ENCODE data around the gene DGKH. TPM values are rescaled to one million over a fixed set of nuclear protein-coding genes. Genes with fewer than 3 reads are reported as not detected.
"Not testable (repeated sequence)": the region's sequence is repeated elsewhere in the genome, so short reads cannot be mapped to it uniquely, and the experiment has no call there.

The DGKH gene
- total RNA-seq, 4 donors from 2014 or later, result 18.6 to 32.5 (median 19.6) TPM

DNA sequence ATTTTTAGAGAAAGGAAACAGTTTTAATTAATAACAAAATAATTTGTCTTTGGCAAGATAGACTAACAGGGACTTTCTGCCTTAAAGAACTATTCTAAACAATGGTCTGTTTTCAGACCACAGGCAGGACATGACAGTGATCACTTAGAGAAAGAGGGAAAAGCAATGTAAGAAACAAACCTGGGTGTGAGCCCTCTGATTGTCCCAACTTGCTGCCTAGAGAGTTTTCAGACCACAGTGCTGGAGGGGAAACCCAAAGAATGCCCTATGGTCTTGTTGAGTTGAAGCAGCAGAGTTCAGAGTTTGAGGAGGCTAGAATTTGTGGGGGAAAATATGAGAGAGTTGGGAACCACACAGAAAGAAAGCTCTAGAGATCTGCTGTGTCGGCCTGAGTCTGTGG, 38.1 kb downstream of the DGKH start:
- H3K27ac ChIP-seq, result no peak overlapping the region
- no peaks in the 10 kb centered on the region for H3K4me1 ChIP-seq
- ATAC-seq, result no peak
- no peaks in the 10 kb centered on the region for H3K9me3 ChIP-seq
- H3K4me3 ChIP-seq, result no peak overlapping the region
- H3K27me3 ChIP-seq, result no peaks in the 10 kb centered on the region
- peaks cover 0 to 4% of the 10 kb centered on the region in 2 donors for H3K36me3 ChIP-seq
- no peak for TF ChIP-seq POLR2A (IDR thresholded peaks at IDR 0.05)
- no peak for TF ChIP-seq POLR2AphosphoS5 (IDR thresholded peaks at IDR 0.05)
- TF ChIP-seq, protein P1, sequence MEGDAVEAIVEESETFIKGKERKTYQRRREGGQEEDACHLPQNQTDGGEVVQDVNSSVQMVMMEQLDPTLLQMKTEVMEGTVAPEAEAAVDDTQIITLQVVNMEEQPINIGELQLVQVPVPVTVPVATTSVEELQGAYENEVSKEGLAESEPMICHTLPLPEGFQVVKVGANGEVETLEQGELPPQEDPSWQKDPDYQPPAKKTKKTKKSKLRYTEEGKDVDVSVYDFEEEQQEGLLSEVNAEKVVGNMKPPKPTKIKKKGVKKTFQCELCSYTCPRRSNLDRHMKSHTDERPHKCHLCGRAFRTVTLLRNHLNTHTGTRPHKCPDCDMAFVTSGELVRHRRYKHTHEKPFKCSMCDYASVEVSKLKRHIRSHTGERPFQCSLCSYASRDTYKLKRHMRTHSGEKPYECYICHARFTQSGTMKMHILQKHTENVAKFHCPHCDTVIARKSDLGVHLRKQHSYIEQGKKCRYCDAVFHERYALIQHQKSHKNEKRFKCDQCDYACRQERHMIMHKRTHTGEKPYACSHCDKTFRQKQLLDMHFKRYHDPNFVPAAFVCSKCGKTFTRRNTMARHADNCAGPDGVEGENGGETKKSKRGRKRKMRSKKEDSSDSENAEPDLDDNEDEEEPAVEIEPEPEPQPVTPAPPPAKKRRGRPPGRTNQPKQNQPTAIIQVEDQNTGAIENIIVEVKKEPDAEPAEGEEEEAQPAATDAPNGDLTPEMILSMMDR (IDR thresholded peaks at IDR 0.05), result no peak
- no peak for TF ChIP-seq EP300 (IDR thresholded peaks at IDR 0.05)
- 100% methylated on average over 1 of the region's 1 CpG; no CpG with 5 or more reads in 1 of the 2 donors for WGBS, 2 donors (ENCODE audit: low coverage in 1 of 2)

DNA sequence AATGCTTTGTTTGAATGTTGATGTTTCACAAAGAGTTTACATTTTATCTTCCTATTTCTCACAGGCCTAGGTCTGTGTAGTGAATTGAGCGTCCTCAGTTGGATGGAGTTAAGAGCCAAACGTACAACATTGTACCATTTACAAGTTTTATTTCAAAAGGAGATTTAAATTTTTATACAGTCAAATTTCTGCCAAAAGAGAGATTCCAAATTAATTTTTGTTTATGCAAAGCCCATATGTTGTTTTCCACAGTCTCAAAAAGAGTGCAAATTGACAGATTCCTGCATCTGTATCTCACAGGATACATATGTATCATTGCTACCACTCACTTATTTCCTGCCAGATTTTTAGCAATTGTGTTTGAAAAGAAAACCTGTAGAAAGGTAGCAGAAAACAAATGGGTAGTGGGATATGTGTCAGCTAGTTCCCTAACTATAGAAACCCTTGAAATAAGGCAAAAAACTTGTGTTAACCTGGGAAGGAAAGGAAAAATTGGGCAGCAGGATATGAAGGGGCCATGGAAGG, 46.1 kb downstream of the DGKH start:
- Histone ChIP-seq H3K4me3 (no peak overlapping the region), H3K4me1 (peaks cover 0 to 5% (median 0%) of the 10 kb centered on the region in 3 donors), H3K9me3 (no peaks in the 10 kb centered on the region), H3K27ac (no peak overlapping the region), H3K27me3 (no peaks in the 10 kb centered on the region), H3K36me3 (peaks cover 0 to 4% of the 10 kb centered on the region in 2 donors)
- no peak for TF ChIP-seq EP300 (IDR thresholded peaks at IDR 0.05)
- TF ChIP-seq POLR2AphosphoS5 (IDR thresholded peaks at IDR 0.05), result no peak
- TF ChIP-seq, protein P1 (IDR thresholded peaks at IDR 0.05), result no peak
- TF ChIP-seq POLR2A (IDR thresholded peaks at IDR 0.05), result no peak
- WGBS, 2 donors (ENCODE audit: low coverage in 1 of 2), result 77 to 92% methylated on average over 2 of the region's 2 CpGs
- ATAC-seq, result no peak

DNA sequence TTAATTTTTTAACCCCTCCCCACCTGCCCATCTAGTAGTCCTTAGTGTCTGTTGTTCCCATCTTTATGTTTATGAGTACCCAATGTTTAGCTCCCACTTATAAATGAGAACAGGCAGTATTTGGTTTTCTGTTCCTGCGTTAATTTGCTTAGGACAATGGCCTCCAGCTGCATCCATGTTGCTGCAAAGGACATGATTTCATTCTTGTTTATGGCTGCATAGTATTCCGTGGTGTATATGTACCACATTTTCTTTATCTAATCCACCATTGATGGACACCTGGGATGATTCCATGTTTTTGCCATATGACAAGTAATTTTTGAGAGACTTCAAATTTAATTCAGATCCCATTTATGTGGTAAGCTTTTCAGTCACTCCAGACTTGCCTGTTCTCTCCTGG, 47.8 kb downstream of the DGKH start:
- H3K27ac ChIP-seq, ATAC-seq, H3K9me3 ChIP-seq, H3K4me3 ChIP-seq, H3K27me3 ChIP-seq, H3K4me1 ChIP-seq, H3K36me3 ChIP-seq: not testable (repeated sequence)
- WGBS, 2 donors (ENCODE audit: low coverage in 1 of 2), result 97 to 100% methylated on average over 1 to 2 of the region's 2 CpGs

DNA sequence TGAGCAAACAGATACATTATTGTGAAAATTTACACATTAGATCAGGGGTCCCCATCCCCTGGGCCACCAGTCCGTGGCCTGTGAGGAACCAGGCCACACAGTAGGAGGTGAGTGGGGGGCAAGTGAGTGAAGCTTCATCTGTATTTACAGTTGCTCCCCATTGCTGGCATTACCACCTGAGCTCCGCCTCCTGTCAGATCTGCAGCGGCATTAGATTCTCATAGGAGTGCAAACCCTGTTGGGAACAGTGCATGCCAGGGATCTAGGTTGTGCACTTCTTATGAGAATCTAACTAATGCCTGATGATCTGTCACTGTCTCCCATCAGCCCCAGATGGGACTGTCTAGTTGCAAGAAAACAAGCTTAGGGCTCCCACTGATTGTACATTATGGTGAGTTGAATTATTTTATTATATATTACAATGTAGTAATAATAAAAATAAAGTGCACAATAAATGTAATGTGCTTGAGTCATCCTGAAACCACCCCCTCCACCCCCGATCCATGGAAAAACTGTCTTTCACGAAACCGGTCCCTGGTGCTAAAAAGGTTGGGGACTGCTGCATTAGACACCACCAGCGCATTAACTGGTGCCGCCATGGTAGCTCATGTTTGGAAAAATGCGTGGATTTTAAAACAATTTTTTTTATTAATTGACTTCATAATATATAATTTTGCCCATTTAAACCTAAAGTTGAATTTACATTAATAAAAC, 51.7 kb downstream of the DGKH start:
- Histone ChIP-seq H3K4me3 (no peak overlapping the region), H3K27me3 (no peaks in the 10 kb centered on the region), H3K4me1 (peaks cover 0 to 20% (median 0%) of the 10 kb centered on the region in 3 donors), H3K36me3 (no peaks in the 10 kb centered on the region), H3K27ac (no peak overlapping the region), H3K9me3 (peaks cover 0 to 5% (median 0%) of the 10 kb centered on the region in 3 donors)
- 91 to 97% methylated on average over 6 to 9 of the region's 9 CpGs for WGBS, 2 donors (ENCODE audit: low coverage in 1 of 2)
- no peak for TF ChIP-seq EP300 (IDR thresholded peaks at IDR 0.05)
- no peak for TF ChIP-seq POLR2AphosphoS5 (IDR thresholded peaks at IDR 0.05)
- TF ChIP-seq, protein P1 (IDR thresholded peaks at IDR 0.05), result no peak
- TF ChIP-seq POLR2A (IDR thresholded peaks at IDR 0.05), result no peak
- no peak for ATAC-seq

DNA sequence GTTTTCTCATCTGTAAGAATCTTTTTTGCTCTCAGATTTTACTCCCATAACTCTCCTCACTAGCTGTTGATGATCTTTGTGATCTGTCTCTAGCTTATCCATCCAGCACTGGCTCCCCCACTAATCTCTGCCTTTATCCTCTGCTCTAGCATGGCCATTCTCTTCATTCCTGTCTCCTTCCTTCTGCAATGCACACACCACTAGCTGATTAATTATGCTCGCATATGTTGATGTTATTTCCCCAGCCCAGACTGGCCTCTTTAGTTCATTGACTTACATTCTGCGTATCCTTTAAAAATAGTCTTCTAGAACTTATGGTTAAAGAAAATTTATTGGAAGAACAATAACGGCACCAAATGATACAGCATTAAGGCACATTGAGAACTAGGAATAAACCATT, 52.5 kb downstream of the DGKH start:
- Histone ChIP-seq H3K27ac (no peak overlapping the region), H3K27me3 (no peaks in the 10 kb centered on the region), H3K9me3 (peaks cover 0 to 5% (median 0%) of the 10 kb centered on the region in 3 donors), H3K4me1 (peaks cover 0 to 20% (median 0%) of the 10 kb centered on the region in 3 donors), H3K4me3 (no peak overlapping the region), H3K36me3 (no peaks in the 10 kb centered on the region)
- WGBS, 2 donors (ENCODE audit: low coverage in 1 of 2), result 96 to 98% methylated on average over 3 of the region's 3 CpGs
- TF ChIP-seq EP300 (IDR thresholded peaks at IDR 0.05) (no peak), POLR2A (IDR thresholded peaks at IDR 0.05) (no peak), POLR2AphosphoS5 (IDR thresholded peaks at IDR 0.05) (no peak)
- TF ChIP-seq, protein P1 (IDR thresholded peaks at IDR 0.05), result no peak
- no peak for ATAC-seq

Data from gastroesophageal sphincter (tissue), 4 donors.